ENCODE results near the gene IDUA.

DNA sequence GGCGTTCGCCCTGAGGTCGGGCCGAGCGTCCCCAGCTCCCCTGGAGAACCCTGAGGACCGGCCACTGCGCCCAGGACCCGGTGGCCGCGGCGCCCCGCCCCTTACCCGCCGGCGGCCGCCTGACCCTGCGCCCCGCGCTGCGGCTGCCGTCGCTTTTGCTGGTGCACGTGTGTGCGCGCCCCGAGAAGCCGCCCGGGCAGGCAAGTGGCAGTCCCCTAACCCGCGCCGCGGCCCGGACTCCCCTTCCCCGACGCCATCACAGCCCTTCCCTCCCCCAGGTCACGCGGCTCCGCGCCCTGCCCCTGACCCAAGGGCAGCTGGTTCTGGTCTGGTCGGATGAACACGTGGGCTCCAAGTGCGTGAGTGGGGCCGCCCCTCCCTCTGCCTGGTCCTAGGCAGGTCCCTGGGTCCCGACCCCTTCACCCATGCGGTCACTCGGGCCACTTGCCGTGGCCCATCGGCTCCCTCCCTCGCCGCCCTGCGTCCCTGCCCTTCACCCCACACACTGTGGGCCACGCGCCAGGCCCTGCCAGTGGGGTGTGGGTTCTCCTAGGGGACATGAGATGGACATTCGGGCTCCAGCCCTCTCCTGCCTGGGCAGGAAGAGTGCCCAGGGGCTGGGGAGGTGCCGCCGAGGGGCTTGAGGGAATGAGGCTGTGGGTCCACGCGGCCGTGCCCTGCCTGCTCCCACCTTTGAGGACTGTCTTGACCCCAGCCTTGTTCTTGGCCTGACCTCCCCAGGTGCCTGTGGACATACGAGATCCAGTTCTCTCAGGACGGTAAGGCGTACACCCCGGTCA, 16.6 kb downstream of the IDUA start:
- no peak for TF ChIP-seq POLR2A (IDR thresholded peaks at IDR 0.05)
- TF ChIP-seq, protein P1, sequence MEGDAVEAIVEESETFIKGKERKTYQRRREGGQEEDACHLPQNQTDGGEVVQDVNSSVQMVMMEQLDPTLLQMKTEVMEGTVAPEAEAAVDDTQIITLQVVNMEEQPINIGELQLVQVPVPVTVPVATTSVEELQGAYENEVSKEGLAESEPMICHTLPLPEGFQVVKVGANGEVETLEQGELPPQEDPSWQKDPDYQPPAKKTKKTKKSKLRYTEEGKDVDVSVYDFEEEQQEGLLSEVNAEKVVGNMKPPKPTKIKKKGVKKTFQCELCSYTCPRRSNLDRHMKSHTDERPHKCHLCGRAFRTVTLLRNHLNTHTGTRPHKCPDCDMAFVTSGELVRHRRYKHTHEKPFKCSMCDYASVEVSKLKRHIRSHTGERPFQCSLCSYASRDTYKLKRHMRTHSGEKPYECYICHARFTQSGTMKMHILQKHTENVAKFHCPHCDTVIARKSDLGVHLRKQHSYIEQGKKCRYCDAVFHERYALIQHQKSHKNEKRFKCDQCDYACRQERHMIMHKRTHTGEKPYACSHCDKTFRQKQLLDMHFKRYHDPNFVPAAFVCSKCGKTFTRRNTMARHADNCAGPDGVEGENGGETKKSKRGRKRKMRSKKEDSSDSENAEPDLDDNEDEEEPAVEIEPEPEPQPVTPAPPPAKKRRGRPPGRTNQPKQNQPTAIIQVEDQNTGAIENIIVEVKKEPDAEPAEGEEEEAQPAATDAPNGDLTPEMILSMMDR (IDR thresholded peaks at IDR 0.05), result no peak
